Body of pancreas (tissue), 4 donors: ENCODE data around the gene PAPOLA. TPM values are rescaled to one million over a fixed set of nuclear protein-coding genes. Genes with fewer than 3 reads are reported as not detected.
"Not testable (repeated sequence)": the region's sequence is repeated elsewhere in the genome, so short reads cannot be mapped to it uniquely, and the experiment has no call there.

ENCODE experiments used
- ATAC-seq: fragments of 150-250 bp; one replicate; pipeline ENCODE4 v1.9.1; 2016
- DNase-seq, 4 donors: peaks; one replicate each; pipeline ENCODE4 v3.0.0-alpha.2; 2019
- H3K27ac ChIP-seq, 4 donors: fragments of 200-600 bp; sonication (generic); 1 replicate in 3 of 4; 2 replicates in 1 of 4; pipeline versions ENCODE4 v1.5.1 to v1.6.1; 2016 to 2019; ENCODE audit warnings: mild to moderate bottlenecking in 1 of 4, mixed read lengths in 1 of 4, moderate library complexity in 1 of 4
- H3K27me3 ChIP-seq, 2 donors: fragments of 200-600 bp; sonication (generic); one replicate each; pipeline ENCODE4 v1.6.0; 2016; ENCODE audit warnings: mild to moderate bottlenecking in 1 of 2
- H3K36me3 ChIP-seq, 2 donors: fragments of 200-600 bp; sonication (generic); replicated peaks in 1 of 2; 2 replicates each; pipeline ENCODE4 v1.5.1; 2016; ENCODE audit warnings: low read depth in 2 of 2; ENCODE audit not compliant: insufficient read depth in 1 of 2
- H3K4me1 ChIP-seq: fragments of 200-600 bp; sonication (generic); one replicate; pipeline ENCODE4 v1.6.0; 2016
- H3K4me3 ChIP-seq, 2 donors: fragments of 200-600 bp; sonication (generic); 1 replicate in 1 of 2; 2 replicates in 1 of 2; pipeline ENCODE4 v1.5.1; 2016 to 2019
- H3K9me3 ChIP-seq, 3 donors: fragments of 200-600 bp; sonication (generic); 1 replicate in 2 of 3; 2 replicates in 1 of 3; pipeline ENCODE4 v1.5.1; 2016
- POLR2A ChIP-seq, 3 donors: fragments of 450-650 bp; IDR thresholded peaks; one replicate each; pipeline ENCODE4 v1.6.1; 2016; ENCODE audit warnings: antibody characterized with exemption in 3 of 3, mild to moderate bottlenecking in 2 of 3
- WGBS, 2 donors: methylation state at CpG; one replicate each; pipeline ENCODE4 v1.1.5; 2017; 5-methylcytosine and 5-hydroxymethylcytosine counted together
- intact Hi-C: fragments of 100-400 bp; cut with DNase I; formaldehyde crosslinking; loops from one replicate; pipeline ENCODE4 v1.15.1; 2023
- total RNA-seq, 2 donors: library from RNA; depleted of rRNA; stranded (reverse); fragments of >200 nt; gene quantifications; one replicate each; pipeline ENCODE4 v1.1.0, GENCODE V29; 2016
- TF ChIP-seq, protein P1 (sequence below), 7 experiments: fragments of 450-650 bp in 4 of 7; fragments of 200-600 bp in 3 of 7; sonication (generic) in 3 of 7; IDR thresholded peaks; one replicate each; pipeline ENCODE4 v1.5.1; 2016 to 2019; ENCODE audit warnings: antibody characterized with exemption in 7 of 7

The PAPOLA gene
- total RNA-seq, 2 donors from 2014 or later: 122 to 163 TPM

DNA sequence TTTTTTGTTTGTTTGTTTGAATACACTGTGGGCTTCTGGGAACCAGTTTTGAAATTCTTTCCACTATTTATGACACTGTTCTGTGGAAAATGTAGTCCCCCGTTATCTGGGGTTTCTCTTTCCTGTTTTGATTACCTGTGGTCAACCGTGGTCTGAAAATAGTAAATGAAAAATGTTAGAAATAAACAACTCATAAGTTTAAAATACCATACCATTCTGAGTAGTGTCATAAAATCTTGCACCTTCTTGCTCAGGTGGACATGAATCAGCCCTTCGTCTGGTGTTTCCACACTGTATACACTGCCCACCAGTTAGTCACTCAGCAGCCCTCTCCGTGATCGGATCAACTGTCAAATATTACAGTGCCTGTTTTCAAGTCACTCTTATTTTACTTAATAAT, 5.1 kb upstream of the PAPOLA start:
- 68 to 73% methylated on average over 5 of the region's 5 CpGs for WGBS, 2 donors
- H3K27ac ChIP-seq: no peak overlapping the region

DNA sequence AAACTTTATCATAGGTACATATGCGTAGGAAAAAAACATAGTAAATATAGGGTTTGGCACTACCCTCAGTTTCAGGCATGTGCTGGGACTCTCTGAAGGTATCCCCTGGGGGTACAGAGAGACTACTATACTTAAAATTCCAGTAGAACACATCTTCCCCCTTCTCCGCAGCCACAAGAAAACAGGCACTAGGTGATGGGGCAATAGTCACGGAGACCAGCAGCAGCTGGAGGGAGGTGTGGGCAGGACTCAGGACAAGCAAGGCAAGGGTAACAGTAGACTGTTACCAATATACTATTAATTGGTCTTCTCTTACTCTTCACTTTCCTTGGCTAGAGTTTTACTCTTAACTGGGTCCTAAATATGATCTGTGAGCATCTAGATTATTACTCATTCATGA, 4.6 kb upstream of the PAPOLA start:
- Histone ChIP-seq H3K27me3 (no peaks in the 10 kb centered on the region), H3K27ac (no peak overlapping the region), H3K4me1 (peaks cover 7% of the 10 kb centered on the region), H3K4me3 (no peak overlapping the region), H3K36me3 (no peaks in the 10 kb centered on the region), H3K9me3 (no peaks in the 10 kb centered on the region)
- no peak for DNase-seq
- no peak for TF ChIP-seq POLR2A (IDR thresholded peaks at IDR 0.05)
- TF ChIP-seq, protein P1, sequence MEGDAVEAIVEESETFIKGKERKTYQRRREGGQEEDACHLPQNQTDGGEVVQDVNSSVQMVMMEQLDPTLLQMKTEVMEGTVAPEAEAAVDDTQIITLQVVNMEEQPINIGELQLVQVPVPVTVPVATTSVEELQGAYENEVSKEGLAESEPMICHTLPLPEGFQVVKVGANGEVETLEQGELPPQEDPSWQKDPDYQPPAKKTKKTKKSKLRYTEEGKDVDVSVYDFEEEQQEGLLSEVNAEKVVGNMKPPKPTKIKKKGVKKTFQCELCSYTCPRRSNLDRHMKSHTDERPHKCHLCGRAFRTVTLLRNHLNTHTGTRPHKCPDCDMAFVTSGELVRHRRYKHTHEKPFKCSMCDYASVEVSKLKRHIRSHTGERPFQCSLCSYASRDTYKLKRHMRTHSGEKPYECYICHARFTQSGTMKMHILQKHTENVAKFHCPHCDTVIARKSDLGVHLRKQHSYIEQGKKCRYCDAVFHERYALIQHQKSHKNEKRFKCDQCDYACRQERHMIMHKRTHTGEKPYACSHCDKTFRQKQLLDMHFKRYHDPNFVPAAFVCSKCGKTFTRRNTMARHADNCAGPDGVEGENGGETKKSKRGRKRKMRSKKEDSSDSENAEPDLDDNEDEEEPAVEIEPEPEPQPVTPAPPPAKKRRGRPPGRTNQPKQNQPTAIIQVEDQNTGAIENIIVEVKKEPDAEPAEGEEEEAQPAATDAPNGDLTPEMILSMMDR (IDR thresholded peaks at IDR 0.05): no peak
- 85 to 90% methylated on average over 3 of the region's 3 CpGs for WGBS, 2 donors
- intact Hi-C loops: no loop called here
- no peak for ATAC-seq

More for the DNA sequence above, 5.1 kb upstream of the PAPOLA start:
- Histone ChIP-seq H3K27me3 (no peaks in the 10 kb centered on the region), H3K4me1 (peaks cover 7% of the 10 kb centered on the region), H3K4me3 (no peak overlapping the region), H3K36me3 (no peaks in the 10 kb centered on the region), H3K9me3 (no peaks in the 10 kb centered on the region)
- no peak for TF ChIP-seq POLR2A (IDR thresholded peaks at IDR 0.05)
- TF ChIP-seq, protein P1 (IDR thresholded peaks at IDR 0.05): no peak
- DNase-seq (no peak), ATAC-seq (no peak)
- intact Hi-C loops: no loop called here

DNA sequence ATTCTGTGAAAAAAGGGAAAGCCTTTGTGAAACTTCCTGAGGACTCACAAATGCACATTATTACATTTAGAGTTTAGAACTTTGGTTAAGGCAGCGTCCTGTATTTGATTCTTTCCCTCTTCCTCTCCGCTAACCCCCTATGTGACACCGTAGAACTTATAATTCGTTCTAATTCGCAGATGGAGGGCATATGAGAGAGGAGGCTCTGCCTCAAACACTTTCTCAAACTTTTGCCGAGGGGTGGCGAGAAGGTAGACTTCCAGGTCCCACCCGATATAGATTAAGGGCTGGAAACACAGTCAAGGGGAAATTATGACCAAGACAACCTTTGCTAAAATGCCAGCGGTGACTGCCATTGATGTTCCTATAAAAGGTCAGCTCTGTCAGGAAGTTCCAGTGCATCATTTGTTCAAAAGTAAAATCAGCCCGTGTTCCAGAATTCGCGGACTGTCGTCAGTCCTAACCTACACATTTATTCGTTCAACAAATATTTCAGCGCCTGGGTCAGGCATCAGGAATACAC, 904 bp upstream of the PAPOLA start:
- Histone ChIP-seq H3K27ac (peak overlapping the region; percentile 96 to 99 (median 98)), H3K27me3 (no peaks in the 10 kb centered on the region), H3K36me3 (no peaks in the 10 kb centered on the region), H3K4me1 (peaks cover 34% of the 10 kb centered on the region), H3K9me3 (no peaks in the 10 kb centered on the region), H3K4me3 (peak overlapping the region; percentile 80 to 97)
- intact Hi-C loops: no loop called here
- no peak for DNase-seq
- 3 to 8% methylated on average over 15 of the region's 15 CpGs for WGBS, 2 donors
- no peak for ATAC-seq
- TF ChIP-seq POLR2A (IDR thresholded peaks at IDR 0.05): no peak
- TF ChIP-seq, protein P1 (IDR thresholded peaks at IDR 0.05): no peak

DNA sequence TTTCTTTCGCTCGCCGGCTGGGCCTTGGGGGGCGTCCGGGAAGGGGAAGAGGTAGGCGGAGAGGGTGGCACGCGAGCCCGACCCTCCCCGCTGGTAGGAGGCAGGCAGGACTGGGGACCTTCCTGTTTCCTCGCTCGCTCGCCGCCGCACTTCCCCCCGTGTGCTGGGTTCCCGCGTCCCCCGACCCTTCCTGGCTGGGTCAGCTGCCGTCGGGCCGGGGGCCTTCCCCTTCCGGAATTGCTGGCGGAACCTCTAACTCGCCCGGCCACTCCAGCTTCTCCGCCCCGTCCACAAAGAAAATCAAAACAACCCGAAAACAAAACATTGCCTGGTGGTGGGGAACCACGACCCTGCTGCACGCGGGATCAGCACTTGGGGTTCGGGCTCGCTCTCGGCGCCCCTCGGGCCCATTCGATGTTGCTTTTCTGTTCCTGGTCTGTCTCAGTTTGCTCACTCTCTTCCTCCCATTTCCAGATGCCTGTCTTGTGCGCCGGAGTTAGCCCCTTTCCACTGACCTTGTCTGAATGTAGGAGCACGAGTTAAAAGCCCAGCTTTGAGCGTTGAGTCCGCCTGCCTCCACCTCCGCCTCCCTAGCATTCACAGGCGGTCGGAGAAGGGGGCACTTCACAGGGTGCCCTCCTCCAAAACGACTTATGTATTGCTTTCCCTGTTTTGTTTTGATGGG, 581 bp downstream of the PAPOLA start:
- intact Hi-C loops: no loop called here
- Histone ChIP-seq H3K9me3 (no peaks in the 10 kb centered on the region), H3K27ac (peak overlapping the region; percentile 96 to 99 (median 98)), H3K4me1 (peaks cover 43% of the 10 kb centered on the region), H3K4me3 (peak overlapping the region; percentile 80 to 97), H3K36me3 (no peaks in the 10 kb centered on the region), H3K27me3 (no peaks in the 10 kb centered on the region)
- TF ChIP-seq, protein P1 (IDR thresholded peaks at IDR 0.05): no peak
- peak in 1 of 3 donors; percentile 32 for TF ChIP-seq POLR2A (IDR thresholded peaks at IDR 0.05)
- DNase-seq (peak; percentile 51 to 64 (median 58)), ATAC-seq (peak; percentile 43)
- 0 to 1% methylated on average over 23 to 45 of the region's 47 CpGs for WGBS, 2 donors

DNA sequence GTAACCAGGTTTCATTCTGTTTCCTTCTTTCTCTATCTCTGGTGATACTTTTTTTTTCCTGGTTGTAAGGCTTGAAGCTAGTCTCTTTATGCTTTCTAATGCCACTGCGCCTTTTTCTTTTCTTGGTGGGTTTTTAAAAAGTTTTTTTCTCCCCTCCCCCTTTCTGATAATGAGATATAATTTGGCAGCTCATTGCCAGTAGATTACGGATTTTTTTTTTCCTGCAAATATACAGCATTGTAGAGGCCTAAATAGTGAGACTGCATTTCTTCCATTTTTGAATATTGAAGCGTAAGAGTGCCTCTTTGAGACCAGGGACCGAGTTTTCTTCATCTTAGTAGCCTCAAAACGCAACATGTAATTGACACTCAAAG, 1.1 kb downstream of the PAPOLA start:
- Histone ChIP-seq H3K4me3 (peak overlapping the region; percentile 80 to 97), H3K36me3 (no peaks in the 10 kb centered on the region), H3K9me3 (no peaks in the 10 kb centered on the region), H3K27me3 (no peaks in the 10 kb centered on the region), H3K27ac (peak overlapping the region in 3 of 4 donors; percentile 96 to 98 (median 97)), H3K4me1 (peaks cover 48% of the 10 kb centered on the region)
- ATAC-seq (no peak), DNase-seq (no peak)
- intact Hi-C loops: no loop called here
- WGBS, 2 donors: 1 to 4% methylated on average over 5 of the region's 5 CpGs
- no peak for TF ChIP-seq POLR2A (IDR thresholded peaks at IDR 0.05)
- TF ChIP-seq, protein P1 (IDR thresholded peaks at IDR 0.05): no peak

DNA sequence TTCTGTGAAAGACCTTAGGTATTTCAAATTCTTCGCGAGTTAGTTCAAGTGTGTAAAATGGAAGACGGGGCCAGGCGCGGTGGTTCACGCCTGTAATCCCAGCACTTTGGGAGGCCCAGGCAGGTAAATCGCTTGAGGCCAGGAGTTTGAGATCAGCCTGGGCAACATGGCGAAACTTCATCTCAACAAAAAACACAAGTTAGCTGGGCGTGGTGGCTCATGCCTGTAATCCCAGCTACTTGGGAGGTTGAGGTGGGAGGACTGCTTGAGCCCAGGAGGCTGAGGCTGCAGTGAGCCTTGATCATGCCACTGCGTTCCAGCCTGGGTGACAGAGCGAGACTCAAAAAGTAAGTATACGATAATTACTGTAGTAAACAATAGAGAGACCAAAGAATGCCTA, 2.2 kb downstream of the PAPOLA start:
- intact Hi-C loops: not testable (repeated sequence)

More for the DNA sequence above, 2.2 kb downstream of the PAPOLA start:
- H3K4me3 ChIP-seq, H3K9me3 ChIP-seq, ATAC-seq, DNase-seq, H3K27me3 ChIP-seq, H3K36me3 ChIP-seq, H3K27ac ChIP-seq: not testable (repeated sequence)
- 79 to 87% methylated on average over 12 of the region's 12 CpGs for WGBS, 2 donors
- peaks cover 57% of the 10 kb centered on the region for H3K4me1 ChIP-seq
